ENCODE data around the gene MYO1E. TPM values are rescaled to one million over a fixed set of nuclear protein-coding genes. Genes with fewer than 3 reads are reported as not detected.
A peak's percentile ranks its signal among the peaks of the same experiment; 100 is the strongest.

The MYO1E gene
- total RNA-seq, 1 donor: 93.5 TPM

DNA sequence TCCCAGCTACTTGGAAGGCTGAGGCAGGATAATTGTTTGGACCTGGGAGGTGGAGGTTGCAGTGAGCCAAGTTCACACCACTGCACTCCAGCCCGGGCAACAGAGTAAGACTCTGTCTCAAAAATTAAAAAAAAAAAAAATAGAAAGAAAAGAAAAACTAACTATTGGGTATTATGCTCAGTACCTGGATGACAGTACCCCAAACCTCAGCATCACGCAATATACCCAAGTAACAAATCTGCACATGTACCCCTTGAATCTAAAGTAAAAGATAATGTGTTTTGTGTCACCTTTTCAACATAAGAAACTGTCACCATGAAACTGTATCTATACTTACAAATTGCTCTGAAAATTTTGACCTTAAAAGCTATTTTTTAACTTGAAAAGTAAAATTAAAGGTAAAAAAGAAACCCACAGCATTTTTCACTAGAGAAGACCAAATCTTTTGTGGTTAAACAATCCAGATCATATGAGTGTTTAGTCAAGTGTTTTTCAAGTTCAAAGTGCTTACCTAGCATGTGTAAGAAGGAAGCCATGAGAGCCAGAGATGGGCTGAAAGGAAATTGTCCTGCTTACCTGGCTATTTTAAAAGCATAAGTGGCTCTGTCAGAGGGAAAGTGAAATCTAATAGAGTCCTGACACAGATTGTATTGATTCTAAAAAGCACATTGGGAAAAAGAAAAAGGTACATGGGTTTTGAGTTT, 50.5 kb downstream of the MYO1E start:
- TF ChIP-seq, protein P1, sequence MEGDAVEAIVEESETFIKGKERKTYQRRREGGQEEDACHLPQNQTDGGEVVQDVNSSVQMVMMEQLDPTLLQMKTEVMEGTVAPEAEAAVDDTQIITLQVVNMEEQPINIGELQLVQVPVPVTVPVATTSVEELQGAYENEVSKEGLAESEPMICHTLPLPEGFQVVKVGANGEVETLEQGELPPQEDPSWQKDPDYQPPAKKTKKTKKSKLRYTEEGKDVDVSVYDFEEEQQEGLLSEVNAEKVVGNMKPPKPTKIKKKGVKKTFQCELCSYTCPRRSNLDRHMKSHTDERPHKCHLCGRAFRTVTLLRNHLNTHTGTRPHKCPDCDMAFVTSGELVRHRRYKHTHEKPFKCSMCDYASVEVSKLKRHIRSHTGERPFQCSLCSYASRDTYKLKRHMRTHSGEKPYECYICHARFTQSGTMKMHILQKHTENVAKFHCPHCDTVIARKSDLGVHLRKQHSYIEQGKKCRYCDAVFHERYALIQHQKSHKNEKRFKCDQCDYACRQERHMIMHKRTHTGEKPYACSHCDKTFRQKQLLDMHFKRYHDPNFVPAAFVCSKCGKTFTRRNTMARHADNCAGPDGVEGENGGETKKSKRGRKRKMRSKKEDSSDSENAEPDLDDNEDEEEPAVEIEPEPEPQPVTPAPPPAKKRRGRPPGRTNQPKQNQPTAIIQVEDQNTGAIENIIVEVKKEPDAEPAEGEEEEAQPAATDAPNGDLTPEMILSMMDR (IDR thresholded peaks at IDR 0.05; ENCODE audit: insufficient read depth, low read length): no peak
- no peak overlapping the region for H3K4me3 ChIP-seq (ENCODE audit: low read depth, low read length)
- DNase-seq (ENCODE audit: low read depth): no peak

DNA sequence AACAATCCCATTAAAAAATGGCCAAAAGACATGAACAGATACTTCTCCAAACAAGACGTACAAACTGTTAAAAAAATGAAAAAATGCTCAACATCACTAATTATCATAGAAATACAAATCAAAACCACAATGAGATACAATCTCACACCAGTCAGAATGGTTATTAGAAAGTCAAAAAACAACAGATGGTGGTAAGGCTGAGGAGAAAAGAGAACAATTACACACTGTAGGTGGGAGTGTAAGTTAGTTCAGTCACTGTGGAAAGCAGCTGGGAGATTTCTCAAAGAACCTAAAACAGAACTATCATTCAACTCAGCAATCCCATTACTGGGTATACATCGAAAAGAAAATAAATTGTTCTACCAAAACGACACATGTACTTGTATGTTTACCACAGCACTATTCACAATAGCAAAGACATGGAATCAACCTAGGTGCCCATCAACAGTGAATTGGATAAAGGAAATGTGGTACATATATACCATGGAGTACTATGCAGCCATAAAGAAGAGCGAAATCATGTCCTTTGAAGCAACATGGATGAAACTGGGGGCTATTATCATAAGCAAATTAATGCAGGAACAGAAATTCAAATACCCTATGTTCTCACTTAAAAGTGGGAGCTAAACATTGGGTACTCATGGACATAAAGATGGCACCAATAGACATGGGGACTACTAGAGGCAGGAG, 51.5 kb downstream of the MYO1E start:
- no peak overlapping the region for H3K4me3 ChIP-seq (ENCODE audit: low read depth, low read length)
- no peak for DNase-seq (ENCODE audit: low read depth)
- TF ChIP-seq, protein P1 (IDR thresholded peaks at IDR 0.05; ENCODE audit: insufficient read depth, low read length): no peak

DNA sequence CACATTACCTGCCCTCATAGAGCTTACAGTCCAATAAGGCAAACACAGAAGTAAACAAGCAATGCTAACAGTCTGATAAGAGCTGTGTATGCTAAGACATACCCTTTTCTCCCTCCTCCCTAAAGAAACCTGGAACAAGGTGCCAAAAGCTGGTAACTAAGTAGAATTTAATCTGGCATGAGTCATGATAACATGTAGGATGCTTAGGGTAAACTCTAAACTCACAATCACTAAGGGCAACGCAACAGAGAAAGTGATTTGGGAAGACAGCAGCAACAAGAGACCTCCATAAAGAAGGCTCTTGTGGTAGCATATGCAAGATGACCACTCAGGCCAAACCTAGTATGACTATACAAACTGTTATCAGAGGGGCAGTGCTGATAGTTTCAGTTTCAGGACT, 55.5 kb downstream of the MYO1E start:
- no peak overlapping the region for H3K4me3 ChIP-seq (ENCODE audit: low read depth, low read length)
- DNase-seq (ENCODE audit: low read depth): no peak
- TF ChIP-seq, protein P1 (IDR thresholded peaks at IDR 0.05; ENCODE audit: insufficient read depth, low read length): no peak

GRCh38 chr15:59315914-59316451, 56.7 kb downstream of the MYO1E start:
- no peak overlapping the region for H3K4me3 ChIP-seq (ENCODE audit: low read depth, low read length)
- DNase-seq (ENCODE audit: low read depth): peak; percentile 82
- TF ChIP-seq, protein P1 (IDR thresholded peaks at IDR 0.05; ENCODE audit: insufficient read depth, low read length): no peak

- peak; percentile 71 for DNase-seq (ENCODE audit: low read depth)
- no peak overlapping the region for H3K4me3 ChIP-seq (ENCODE audit: low read depth, low read length)
- TF ChIP-seq, protein P1 (IDR thresholded peaks at IDR 0.05; ENCODE audit: insufficient read depth, low read length): no peak
Observed at GRCh38 chr15:59313641-59314332, 58.9 kb downstream of the MYO1E start.

DNA sequence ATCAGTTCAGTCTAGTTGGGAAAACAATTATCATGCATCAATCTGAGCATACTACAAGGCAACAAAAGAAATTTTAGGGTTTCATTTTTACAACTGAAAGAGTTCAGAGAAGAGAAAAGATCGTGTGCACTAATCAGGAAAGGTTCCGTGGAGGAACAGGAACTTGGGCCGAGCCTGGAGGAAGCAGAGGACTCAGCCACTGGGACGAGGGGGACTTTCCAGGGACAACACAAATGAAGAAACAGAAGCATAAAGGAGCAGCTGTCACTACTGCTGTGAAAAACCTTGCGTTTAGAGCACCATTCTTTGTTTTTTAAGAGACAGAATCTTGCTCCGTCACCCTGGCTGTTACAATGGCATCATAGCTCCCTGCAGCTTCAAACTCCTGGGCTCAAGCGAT, 60.5 kb downstream of the MYO1E start:
- DNase-seq (ENCODE audit: low read depth): no peak
- TF ChIP-seq, protein P1 (IDR thresholded peaks at IDR 0.05; ENCODE audit: insufficient read depth, low read length): no peak
- H3K4me3 ChIP-seq (ENCODE audit: low read depth, low read length): no peak overlapping the region

Measured in fibroblast of the aortic adventitia (primary cell).